ENCODE measurements around the gene NXPH4.

Gene NXPH4

GRCh38 chr12:57201631-57202030, 15.0 kb upstream of the NXPH4 start:
- FAIRE-seq = no peak
- no peak for DNase-seq (ENCODE audit: insufficient read length, low spot score)

GRCh38 chr12:57202321-57202720, 14.3 kb upstream of the NXPH4 start:
- no peak for DNase-seq (ENCODE audit: insufficient read length, low spot score)
- FAIRE-seq = no peak

GRCh38 chr12:57203201-57203600, 13.4 kb upstream of the NXPH4 start:
- no peak for FAIRE-seq
- DNase-seq (ENCODE audit: insufficient read length, low spot score) = no peak

- DNase-seq (ENCODE audit: insufficient read length, low spot score) (no peak), FAIRE-seq (no peak)
These were observed 12.8 kb upstream of the NXPH4 start for GRCh38 chr12:57203791-57204190.

- DNase-seq (ENCODE audit: insufficient read length, low spot score) (no peak), FAIRE-seq (no peak)
These were observed 12.1 kb upstream of the NXPH4 start for GRCh38 chr12:57204454-57204853.

- no peak for FAIRE-seq
- DNase-seq (ENCODE audit: insufficient read length, low spot score) = no peak
These were observed 11.4 kb upstream of the NXPH4 start for GRCh38 chr12:57205186-57205585.

GRCh38 chr12:57205931-57206330, 10.7 kb upstream of the NXPH4 start:
- DNase-seq (ENCODE audit: insufficient read length, low spot score) (no peak), FAIRE-seq (peak; percentile 69)

- DNase-seq (ENCODE audit: insufficient read length, low spot score) = no peak
- no peak for FAIRE-seq
These were observed 8.6 kb upstream of the NXPH4 start for GRCh38 chr12:57207731-57208630.

GRCh38 chr12:57208631-57209282, 7.8 kb upstream of the NXPH4 start:
- no peak for FAIRE-seq
- no peak for DNase-seq (ENCODE audit: insufficient read length, low spot score)

- FAIRE-seq (no peak), DNase-seq (ENCODE audit: insufficient read length, low spot score) (no peak)
These were observed 6.7 kb upstream of the NXPH4 start for GRCh38 chr12:57209916-57210315.

GRCh38 chr12:57210461-57210860, 6.1 kb upstream of the NXPH4 start:
- FAIRE-seq = no peak
- DNase-seq (ENCODE audit: insufficient read length, low spot score) = no peak

GRCh38 chr12:57210926-57211692, 5.5 kb upstream of the NXPH4 start:
- no peak for FAIRE-seq

GRCh38 chr12:57211791-57212700, 4.5 kb upstream of the NXPH4 start:
- DNase-seq (ENCODE audit: insufficient read length, low spot score) (no peak), FAIRE-seq (no peak)

More at GRCh38 chr12:57210926-57211692, 5.5 kb upstream of the NXPH4 start:
- no peak for DNase-seq (ENCODE audit: insufficient read length, low spot score)

- FAIRE-seq (no peak), DNase-seq (ENCODE audit: insufficient read length, low spot score) (no peak)
These were observed 3.9 kb upstream of the NXPH4 start for GRCh38 chr12:57212701-57213057.

- FAIRE-seq = peak; percentile 4
These were observed 3.4 kb upstream of the NXPH4 start for GRCh38 chr12:57213058-57213715.

GRCh38 chr12:57213763-57214397, 2.7 kb upstream of the NXPH4 start:
- DNase-seq (ENCODE audit: insufficient read length, low spot score) (no peak), FAIRE-seq (peak; percentile 49)

More at GRCh38 chr12:57213058-57213715, 3.4 kb upstream of the NXPH4 start:
- DNase-seq (ENCODE audit: insufficient read length, low spot score) = peak; percentile 93

GRCh38 chr12:57214398-57214781, 2.2 kb upstream of the NXPH4 start:
- DNase-seq (ENCODE audit: insufficient read length, low spot score) (peak; percentile 79), FAIRE-seq (no peak)

GRCh38 chr12:57215065-57215464, 1.5 kb upstream of the NXPH4 start:
- DNase-seq (ENCODE audit: insufficient read length, low spot score) = no peak
- FAIRE-seq = no peak

GRCh38 chr12:57215668-57216013, 953 bp upstream of the NXPH4 start:
- FAIRE-seq = no peak

More at GRCh38 chr12:57215668-57216013, 953 bp upstream of the NXPH4 start:
- DNase-seq (ENCODE audit: insufficient read length, low spot score) = no peak

All from HTR-8/SVneo (cell line).